Immature natural killer cell (primary cell): ENCODE data around the gene PSME4. TPM values are rescaled to one million over a fixed set of nuclear protein-coding genes. Genes with fewer than 3 reads are reported as not detected.
"Not testable (repeated sequence)": the region's sequence is repeated elsewhere in the genome, so short reads cannot be mapped to it uniquely, and the experiment has no call there.

Experiments used
- DNase-seq, 3 donors: peaks; one replicate each; pipeline ENCODE4 v3.0.0; 2022; ENCODE audit warnings: mixed read lengths in 1 of 3
- H3K27ac Mint-ChIP-seq, 6 donors: one replicate each; pipeline ENCODE4 v1.8.0; 2020; ENCODE audit warnings: mixed read lengths in 6 of 6, mild to moderate bottlenecking in 5 of 6, inconsistent platforms in 4 of 6, moderate library complexity in 3 of 6
- H3K27me3 Mint-ChIP-seq, 3 donors: one replicate each; pipeline ENCODE4 v1.8.0; 2020 to 2021; ENCODE audit warnings: low read depth in 3 of 3, mild to moderate bottlenecking in 3 of 3, mixed read lengths in 3 of 3, moderate library complexity in 3 of 3, inconsistent platforms in 1 of 3
- H3K36me3 Mint-ChIP-seq, 3 donors: one replicate each; pipeline ENCODE4 v1.8.0; 2020; ENCODE audit warnings: mixed read lengths in 3 of 3, inconsistent platforms in 2 of 3, mild to moderate bottlenecking in 2 of 3
- H3K4me1 Mint-ChIP-seq, 2 donors: one replicate each; pipeline ENCODE4 v1.8.0; 2020; ENCODE audit warnings: inconsistent platforms in 2 of 2, mild to moderate bottlenecking in 2 of 2, mixed read lengths in 2 of 2, moderate library complexity in 1 of 2
- H3K4me3 Mint-ChIP-seq, 5 donors: one replicate each; pipeline ENCODE4 v1.8.0; 2020; ENCODE audit warnings: mild to moderate bottlenecking in 5 of 5, mixed read lengths in 5 of 5, inconsistent platforms in 3 of 5, moderate library complexity in 3 of 5
- H3K9me3 Mint-ChIP-seq, 6 donors: one replicate each; pipeline ENCODE4 v1.8.0; 2020; ENCODE audit warnings: mild to moderate bottlenecking in 6 of 6, mixed read lengths in 6 of 6, inconsistent platforms in 4 of 6, moderate library complexity in 3 of 6
- polyA plus RNA-seq, 3 donors: library from polyadenylated mRNA; unstranded; fragments of 300-500 nt; fragmentation: Illumina TruSeq; gene quantifications; one replicate each; pipeline ENCODE4 v1.2.3, GENCODE V29; 2021

The PSME4 gene
- polyA plus RNA-seq, 3 donors from 2014 or later: 1.8 to 8.8 (median 4.2) TPM

DNA sequence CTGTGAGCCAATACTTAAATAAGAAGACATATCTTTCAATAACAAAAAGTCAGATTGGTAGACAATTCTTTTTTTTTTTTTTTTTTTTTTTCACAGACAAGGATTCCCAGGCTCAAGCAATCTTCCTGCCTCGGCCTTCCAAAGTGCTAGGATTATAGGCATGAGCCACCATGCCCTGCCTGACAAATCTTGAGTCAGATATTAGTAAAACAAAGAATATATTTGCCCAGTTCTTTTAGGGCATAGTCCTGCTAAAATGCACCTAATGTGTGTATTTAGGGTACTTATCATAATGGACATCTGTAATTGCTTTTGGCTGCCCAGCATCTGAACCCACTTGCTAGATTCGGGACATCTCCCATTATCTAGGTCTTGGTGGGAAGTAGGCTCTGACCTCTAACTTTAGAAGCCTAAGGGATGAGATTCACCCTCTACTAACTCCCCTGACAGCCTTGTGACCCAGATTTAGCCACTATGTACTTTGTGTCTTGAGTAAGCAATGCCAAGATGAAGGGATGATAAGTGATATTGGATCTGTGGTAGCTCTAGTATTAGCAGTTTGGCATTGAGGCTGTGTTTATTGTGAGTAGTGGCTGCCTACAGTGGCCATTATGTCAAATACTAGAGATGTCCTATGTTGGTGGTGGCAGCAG lies 18.5 kb upstream of the PSME4 start:
- Mint-ChIP-seq H3K27me3 (peaks cover 6 to 10% (median 7%) of the 10 kb centered on the region in 3 donors), H3K27ac (peak overlapping the region in 4 of 6 donors; percentile 15 to 49 (median 30)), H3K9me3 (no peaks in the 10 kb centered on the region), H3K36me3 (peaks cover 0 to 11% (median 7%) of the 10 kb centered on the region in 3 donors), H3K4me3 (no peak overlapping the region), H3K4me1 (peaks cover 39 to 60% of the 10 kb centered on the region in 2 donors)
- no peak for DNase-seq

DNA sequence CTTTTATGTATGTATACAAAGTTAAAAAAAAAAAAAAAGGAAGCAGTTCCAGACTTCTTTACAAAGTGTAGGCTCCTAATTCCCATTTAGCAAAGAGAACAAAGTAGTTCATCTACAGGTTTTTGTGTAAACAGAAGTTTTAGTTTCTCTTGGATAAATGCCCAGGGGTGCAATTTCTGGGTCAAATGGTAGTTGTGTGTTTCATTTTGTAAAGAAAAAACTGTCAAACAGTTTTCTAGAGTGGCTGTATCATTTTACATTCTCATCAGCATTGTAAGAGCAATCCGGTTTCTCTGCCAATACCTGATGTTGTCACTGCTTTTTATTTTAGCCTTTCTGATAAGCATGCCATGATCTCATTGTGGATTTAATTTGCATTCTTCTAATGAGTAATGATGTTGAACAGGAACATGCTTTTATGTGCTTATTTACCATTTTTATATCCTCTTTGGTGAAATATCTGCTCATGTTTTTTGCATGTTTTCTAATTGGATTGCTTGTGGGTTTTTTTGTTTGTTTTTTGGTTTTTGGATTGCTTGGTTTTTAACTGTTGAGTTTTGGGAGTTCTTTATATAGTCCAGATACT lies 16.6 kb upstream of the PSME4 start:
- Mint-ChIP-seq H3K4me3 (no peak overlapping the region), H3K36me3 (peaks cover 0 to 21% (median 12%) of the 10 kb centered on the region in 3 donors), H3K4me1 (peaks cover 28 to 47% of the 10 kb centered on the region in 2 donors), H3K27me3 (peaks cover 0 to 5% (median 0%) of the 10 kb centered on the region in 3 donors), H3K9me3 (no peaks in the 10 kb centered on the region), H3K27ac (peak overlapping the region; percentile 73 to 92 (median 78))
- no peak for DNase-seq

DNA sequence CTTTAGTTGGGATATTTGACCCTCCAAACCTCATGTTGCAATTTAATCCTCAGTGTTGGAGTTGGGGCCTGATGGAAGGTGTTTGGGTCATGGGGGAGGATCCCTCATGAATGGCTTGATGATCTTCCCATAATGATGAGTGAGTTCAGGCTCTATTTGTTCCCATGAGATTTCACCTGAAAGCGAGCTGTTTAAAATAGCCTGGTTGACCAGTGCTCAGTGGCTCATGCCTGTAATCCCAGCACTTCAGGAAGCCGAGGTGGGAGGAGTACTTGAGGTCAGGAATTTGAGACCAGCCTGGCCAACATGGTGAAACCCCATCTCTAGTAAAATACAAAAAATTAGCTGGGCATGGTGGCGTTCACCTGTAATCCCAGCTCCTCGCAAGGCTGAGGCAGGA lies 14.9 kb upstream of the PSME4 start:
- no peak for DNase-seq
- no peaks in the 10 kb centered on the region for H3K27me3 Mint-ChIP-seq
- H3K9me3 Mint-ChIP-seq: no peaks in the 10 kb centered on the region
- no peak overlapping the region for H3K4me3 Mint-ChIP-seq
- H3K36me3 Mint-ChIP-seq: peaks cover 6 to 21% (median 19%) of the 10 kb centered on the region in 3 donors
- peaks cover 25 to 40% of the 10 kb centered on the region in 2 donors for H3K4me1 Mint-ChIP-seq
- peak overlapping the region in 5 of 6 donors; percentile 14 to 60 (median 25) for H3K27ac Mint-ChIP-seq

DNA sequence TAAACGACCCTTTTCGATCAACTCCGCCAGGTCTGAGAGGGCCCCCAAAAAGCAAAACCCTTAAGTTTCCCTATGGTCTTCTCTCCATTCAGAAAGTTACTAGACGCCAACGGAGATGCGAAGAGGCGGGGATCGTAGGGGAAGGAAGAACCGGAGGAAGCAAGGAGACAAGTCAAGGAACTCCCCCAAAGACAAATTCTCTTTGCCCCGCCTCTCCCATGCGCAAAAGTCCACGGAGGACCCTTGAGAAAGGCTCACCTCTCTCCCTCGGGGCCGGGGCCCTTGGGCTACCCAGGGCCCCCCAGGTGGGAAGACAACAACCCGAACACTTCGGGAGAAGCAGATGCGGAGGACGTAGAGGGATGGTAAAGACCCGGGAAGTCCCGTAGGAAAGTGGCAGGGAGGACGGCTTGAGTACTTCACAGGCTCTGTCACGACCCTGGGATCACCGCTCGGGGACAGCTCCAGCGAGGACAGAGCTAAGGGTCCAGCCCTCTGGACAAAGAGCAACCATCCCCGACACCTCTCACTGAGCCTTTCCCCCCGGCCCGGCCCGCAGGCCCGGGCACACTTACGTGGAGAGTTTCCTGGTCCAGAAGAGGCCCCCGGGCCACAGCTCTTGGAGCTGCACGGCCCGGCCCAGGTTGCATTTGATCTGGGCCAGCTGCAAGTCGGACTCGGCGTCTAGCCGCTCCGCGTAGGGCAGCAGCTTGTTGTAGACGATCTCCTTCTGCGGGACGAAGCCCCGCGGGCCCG lies 647 bp downstream of the PSME4 start:
- peaks cover 54 to 71% of the 10 kb centered on the region in 2 donors for H3K4me1 Mint-ChIP-seq
- peak overlapping the region; percentile 88 to 100 (median 96) for H3K27ac Mint-ChIP-seq

DNA sequence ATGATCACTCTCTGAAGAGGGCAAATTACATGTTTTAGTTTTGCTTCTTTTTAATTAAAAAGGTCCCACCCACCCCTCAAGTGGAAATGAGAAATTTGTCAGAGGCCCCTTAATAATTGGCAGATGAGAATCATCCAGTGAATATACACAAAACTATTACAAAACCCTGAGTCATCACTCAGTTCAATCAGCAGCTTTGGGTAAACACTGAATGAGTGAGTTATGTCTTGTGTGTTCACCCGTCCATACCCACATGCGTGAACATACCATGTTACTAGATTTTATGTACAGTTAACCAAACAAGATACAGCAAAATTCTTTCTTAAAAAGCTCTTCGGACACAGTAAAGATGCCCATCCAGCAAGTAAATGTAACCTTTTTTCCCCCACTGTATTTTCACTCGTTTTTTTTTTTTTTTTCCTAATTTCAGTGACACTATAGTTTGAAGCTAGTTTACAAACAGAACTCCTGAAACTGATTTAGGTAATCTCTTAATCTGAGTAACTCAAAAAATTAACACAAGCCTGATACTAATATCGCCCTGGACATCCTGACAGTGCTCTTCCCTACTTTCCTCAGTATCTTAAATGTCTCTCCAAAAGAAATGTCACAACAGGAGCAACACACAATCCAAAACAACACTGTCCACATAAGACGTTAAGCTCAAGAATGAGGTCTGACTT lies 1.4 kb downstream of the PSME4 start:
- Mint-ChIP-seq H3K27me3 (peaks cover 0 to 11% (median 10%) of the 10 kb centered on the region in 3 donors), H3K27ac (peak overlapping the region; percentile 88 to 100 (median 96)), H3K9me3 (no peaks in the 10 kb centered on the region), H3K4me1 (peaks cover 60 to 73% of the 10 kb centered on the region in 2 donors), H3K4me3 (peak overlapping the region; percentile 87 to 96 (median 93)), H3K36me3 (peaks cover 0 to 14% (median 13%) of the 10 kb centered on the region in 3 donors)
- peak in 1 of 3 donors; percentile 26 for DNase-seq

More for the DNA sequence above, 647 bp downstream of the PSME4 start:
- Mint-ChIP-seq H3K9me3 (no peaks in the 10 kb centered on the region), H3K36me3 (peaks cover 5 to 19% (median 18%) of the 10 kb centered on the region in 3 donors), H3K4me3 (peak overlapping the region; percentile 87 to 96 (median 93)), H3K27me3 (peaks cover 0 to 11% (median 10%) of the 10 kb centered on the region in 3 donors)
- DNase-seq: peak; percentile 25 to 38 (median 29)

DNA sequence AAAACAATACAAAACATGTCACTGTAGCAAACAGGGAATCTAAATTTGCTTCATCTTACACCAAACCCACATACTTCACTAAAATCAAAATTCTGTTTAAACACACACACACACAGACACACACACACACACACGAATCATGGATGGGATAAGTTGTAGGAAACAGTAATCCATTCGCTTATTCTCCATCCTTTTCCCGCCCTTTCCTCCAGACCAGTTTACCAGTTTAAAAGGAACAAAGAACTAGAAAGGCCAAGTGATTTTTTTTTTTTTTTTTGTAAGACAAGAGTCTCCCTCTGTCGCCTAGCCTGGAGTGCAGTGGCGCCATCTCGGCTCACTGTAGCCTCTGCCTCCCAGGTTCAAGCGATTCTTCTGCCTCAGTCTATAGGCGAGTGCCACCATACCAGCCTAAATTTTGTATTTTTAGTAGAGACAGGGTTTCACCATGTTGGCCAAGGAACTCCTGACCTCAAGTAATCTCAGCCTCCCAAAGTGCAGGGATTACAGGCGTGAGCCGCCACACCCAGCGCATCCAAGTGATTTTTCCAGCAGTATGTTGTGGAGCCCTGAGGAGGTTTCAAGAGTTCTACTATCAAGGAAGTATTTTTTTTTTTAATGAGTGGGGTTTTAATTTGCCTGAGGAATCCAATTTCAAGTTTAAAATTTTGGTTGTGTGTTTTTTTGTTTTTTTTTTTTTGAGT lies 5.7 kb downstream of the PSME4 start:
- Mint-ChIP-seq H3K27me3 (peaks cover 0 to 5% (median 3%) of the 10 kb centered on the region in 3 donors), H3K27ac (peak overlapping the region in 4 of 6 donors; percentile 2 to 48 (median 18)), H3K36me3 (no peaks in the 10 kb centered on the region), H3K9me3 (no peaks in the 10 kb centered on the region), H3K4me1 (peaks cover 79 to 91% of the 10 kb centered on the region in 2 donors), H3K4me3 (peak overlapping the region in 3 of 5 donors; percentile 8 to 57 (median 8))
- no peak for DNase-seq

DNA sequence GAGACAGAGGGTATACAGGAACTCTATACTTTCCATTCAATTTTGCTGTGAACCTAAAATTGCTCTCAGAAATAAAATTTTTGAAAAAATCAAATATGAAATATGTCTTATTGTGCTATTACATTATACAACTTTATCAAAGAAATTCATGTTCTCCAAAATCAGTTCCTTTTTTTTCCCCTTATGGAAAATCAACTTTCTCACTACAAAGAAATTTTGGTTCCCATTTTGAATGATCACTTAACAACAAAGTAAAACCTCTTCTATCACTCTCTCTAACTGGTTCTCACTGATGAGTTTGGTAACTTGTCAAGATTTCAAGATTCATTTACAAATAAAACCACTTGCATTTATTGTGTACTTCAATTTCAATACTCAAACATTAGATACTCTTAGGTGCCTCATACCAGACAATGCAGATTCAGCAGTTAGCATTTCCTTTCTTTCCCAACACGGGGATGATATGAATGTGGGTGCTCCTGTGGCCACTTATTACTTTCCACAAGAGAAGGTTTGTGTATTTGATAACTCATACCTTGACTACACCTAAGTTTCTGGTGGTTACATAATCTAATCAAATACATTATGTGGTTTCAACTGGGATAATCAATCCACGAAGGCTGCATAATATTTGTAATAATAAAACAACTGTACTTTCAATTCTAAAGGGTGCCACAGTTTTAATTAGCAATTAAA lies 6.4 kb downstream of the PSME4 start:
- H3K4me1 Mint-ChIP-seq: peaks cover 75 to 91% of the 10 kb centered on the region in 2 donors
- H3K4me3 Mint-ChIP-seq: peak overlapping the region in 1 of 5 donors; percentile 46
- H3K27me3 Mint-ChIP-seq: peaks cover 0 to 2% (median 0%) of the 10 kb centered on the region in 3 donors
- no peaks in the 10 kb centered on the region for H3K36me3 Mint-ChIP-seq
- H3K9me3 Mint-ChIP-seq: no peaks in the 10 kb centered on the region
- H3K27ac Mint-ChIP-seq: peak overlapping the region in 4 of 6 donors; percentile 13 to 76 (median 52)
- no peak for DNase-seq

DNA sequence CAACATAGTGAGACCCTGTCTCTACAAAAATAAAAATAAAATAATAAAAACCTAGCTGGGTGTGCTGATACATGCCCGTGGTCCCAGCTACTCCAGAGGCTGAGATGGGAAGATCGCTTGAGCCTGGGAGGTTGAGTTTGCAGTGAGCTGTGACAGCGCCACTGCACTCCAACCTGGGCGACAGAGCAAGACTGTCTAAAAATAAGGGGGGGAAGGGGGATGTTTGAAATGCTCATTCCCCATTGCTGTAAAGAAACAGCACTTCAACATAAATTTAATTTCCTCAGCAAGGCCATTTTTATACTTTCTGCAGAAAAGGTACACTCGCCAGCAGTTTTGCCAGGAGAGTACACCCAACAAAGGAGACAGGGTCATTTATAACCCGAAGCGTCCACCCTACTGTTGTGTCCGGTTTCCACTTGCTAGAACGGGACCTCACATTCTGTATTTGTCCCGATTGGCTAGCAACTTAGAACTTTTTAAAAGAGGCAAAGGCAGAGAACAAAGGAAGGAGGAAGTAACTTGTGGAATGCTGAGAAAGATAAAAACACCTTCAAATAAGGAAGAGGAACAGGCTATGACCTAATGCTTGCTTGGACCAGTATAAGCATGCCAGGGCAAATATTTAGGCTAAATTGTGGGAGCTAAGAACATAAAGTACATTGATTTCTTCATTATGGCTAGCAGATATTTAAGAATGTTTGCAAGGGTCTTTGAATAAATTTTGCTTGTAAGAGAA lies 9.1 kb downstream of the PSME4 start:
- not testable (repeated sequence) for DNase-seq, H3K9me3 Mint-ChIP-seq, H3K27me3 Mint-ChIP-seq, H3K36me3 Mint-ChIP-seq
- Mint-ChIP-seq H3K4me3 (peak overlapping the region in 2 of 5 donors; percentile 8 to 14), H3K27ac (peak overlapping the region in 4 of 6 donors; percentile 40 to 53 (median 46)), H3K4me1 (peaks cover 70 to 91% of the 10 kb centered on the region in 2 donors)

DNA sequence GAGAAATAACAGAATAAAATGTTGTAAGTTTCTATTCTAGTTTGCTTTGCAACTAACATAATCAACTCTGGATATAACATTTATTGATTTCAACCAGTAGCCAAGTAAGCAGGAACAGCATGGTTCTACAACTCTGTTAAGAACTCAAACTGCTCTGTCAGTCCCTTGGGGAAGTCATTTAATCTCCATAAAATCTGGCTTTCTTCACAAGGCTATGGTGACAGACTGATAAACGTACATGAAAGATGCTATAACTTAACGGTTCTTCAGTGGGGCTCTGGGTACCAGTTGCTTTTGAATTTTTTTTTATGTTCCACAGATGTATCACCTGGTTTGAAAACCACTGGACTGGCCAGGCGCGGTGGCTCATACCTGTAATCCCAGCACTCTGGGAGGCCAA lies 10.3 kb downstream of the PSME4 start:
- no peak overlapping the region for H3K4me3 Mint-ChIP-seq
- no peaks in the 10 kb centered on the region for H3K9me3 Mint-ChIP-seq
- no peaks in the 10 kb centered on the region for H3K36me3 Mint-ChIP-seq
- DNase-seq: no peak
- H3K4me1 Mint-ChIP-seq: peaks cover 72 to 91% of the 10 kb centered on the region in 2 donors
- peaks cover 2 to 6% (median 2%) of the 10 kb centered on the region in 3 donors for H3K27me3 Mint-ChIP-seq
- peak overlapping the region in 3 of 6 donors; percentile 69 to 80 (median 72) for H3K27ac Mint-ChIP-seq

DNA sequence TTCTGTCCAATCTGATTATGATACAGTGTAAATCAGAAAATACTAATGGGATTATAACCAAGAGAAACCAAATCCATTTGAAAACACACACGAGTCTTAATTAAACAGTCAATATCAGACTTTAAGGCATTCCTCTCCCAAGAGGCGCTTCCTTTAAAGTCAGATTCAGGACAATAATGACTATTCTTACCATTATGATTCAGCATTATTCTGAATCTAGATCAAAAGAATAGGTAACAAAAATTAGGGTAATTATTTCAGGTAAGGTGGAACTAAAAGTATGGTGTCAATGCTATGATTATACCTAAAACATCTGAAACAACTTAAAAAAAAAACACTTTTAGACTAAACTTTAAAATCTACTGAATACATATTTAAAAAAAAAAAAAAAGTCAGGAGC lies 12.3 kb downstream of the PSME4 start:
- H3K27ac Mint-ChIP-seq: peak overlapping the region in 4 of 6 donors; percentile 24 to 72 (median 52)
- H3K27me3 Mint-ChIP-seq: peaks cover 2 to 6% (median 2%) of the 10 kb centered on the region in 3 donors
- DNase-seq: no peak
- peak overlapping the region in 1 of 5 donors; percentile 44 for H3K4me3 Mint-ChIP-seq
- H3K4me1 Mint-ChIP-seq: peaks cover 59 to 86% of the 10 kb centered on the region in 2 donors
- H3K36me3 Mint-ChIP-seq: no peaks in the 10 kb centered on the region
- no peaks in the 10 kb centered on the region for H3K9me3 Mint-ChIP-seq

DNA sequence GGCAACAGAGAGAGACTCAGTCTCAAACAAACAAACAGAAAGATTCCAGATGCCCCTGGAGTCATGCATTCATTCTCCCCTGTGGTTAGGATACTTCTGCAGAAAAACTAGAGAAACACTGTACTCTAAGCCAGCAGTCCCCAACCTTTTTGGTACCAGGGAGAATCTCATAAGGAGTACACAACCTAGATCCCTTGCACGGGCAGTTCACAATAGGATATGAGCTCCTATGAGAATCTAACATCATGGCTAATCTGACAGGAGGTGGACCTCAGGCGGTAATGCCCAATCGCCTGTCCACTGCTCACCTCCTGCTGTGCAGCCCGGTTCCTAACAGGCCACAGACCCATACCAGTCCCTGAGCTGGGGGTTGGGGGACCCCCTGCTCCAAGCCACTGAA lies 18.3 kb downstream of the PSME4 start:
- peak overlapping the region in 1 of 6 donors; percentile 53 for H3K27ac Mint-ChIP-seq
- H3K9me3 Mint-ChIP-seq: no peaks in the 10 kb centered on the region
- H3K36me3 Mint-ChIP-seq: peaks cover 3 to 8% (median 4%) of the 10 kb centered on the region in 3 donors
- no peak for DNase-seq
- H3K27me3 Mint-ChIP-seq: peaks cover 0 to 6% (median 4%) of the 10 kb centered on the region in 3 donors
- no peak overlapping the region for H3K4me3 Mint-ChIP-seq
- peaks cover 49 to 84% of the 10 kb centered on the region in 2 donors for H3K4me1 Mint-ChIP-seq
